Smooth muscle cell (in vitro differentiated cells): ENCODE measurements around the gene NEK3. TPM values are rescaled to one million over a fixed set of nuclear protein-coding genes. Genes with fewer than 3 reads are reported as not detected.
A peak's percentile ranks its signal among the peaks of the same experiment; 100 is the strongest.

ENCODE experiments used
- DNase-seq: peaks from one replicate; lab custom pipeline; 2025; ENCODE audit not compliant: unreplicated experiment; lab: John Stamatoyannopoulos, UW
- H2AFZ ChIP-seq: fragments of 200-600 bp; sonication (generic); 2 replicates; pipeline ENCODE4 v1.6.0; 2016; ENCODE audit warnings: antibody characterized with exemption, low read depth, mild to moderate bottlenecking
- H3F3A ChIP-seq: fragments of 200-600 bp; sonication (generic); 2 replicates; pipeline ENCODE4 v1.6.0; 2017; ENCODE audit warnings: antibody characterized with exemption, low read depth
- H3K27ac ChIP-seq: fragments of 200-600 bp; sonication (generic); 2 replicates; pipeline ENCODE4 v1.5.1; 2016; ENCODE audit warnings: low read depth, mild to moderate bottlenecking
- H3K27me3 ChIP-seq: fragments of 200-600 bp; sonication (generic); 2 replicates; pipeline ENCODE4 v1.6.1; 2016; ENCODE audit warnings: low read depth, mild to moderate bottlenecking
- H3K36me3 ChIP-seq: fragments of 200-600 bp; sonication (generic); 2 replicates; pipeline ENCODE4 v1.5.1; 2016; ENCODE audit warnings: low read depth
- H3K4me1 ChIP-seq: fragments of 200-600 bp; sonication (generic); 2 replicates; pipeline ENCODE4 v1.5.1; 2016; ENCODE audit warnings: low read depth
- H3K4me2 ChIP-seq: fragments of 200-600 bp; sonication (generic); 2 replicates; pipeline ENCODE4 v1.6.0; 2016; ENCODE audit warnings: mild to moderate bottlenecking
- H3K4me3 ChIP-seq: fragments of 200-600 bp; sonication (generic); 2 replicates; pipeline ENCODE4 v1.5.1; 2016; ENCODE audit warnings: mild to moderate bottlenecking
- H3K79me2 ChIP-seq: fragments of 200-600 bp; sonication (generic); 2 replicates; pipeline ENCODE4 v1.6.0; 2016; ENCODE audit warnings: low read depth, mild to moderate bottlenecking
- H3K9ac ChIP-seq: fragments of 200-600 bp; sonication (generic); 2 replicates; pipeline ENCODE4 v1.6.0; 2016; ENCODE audit warnings: low read depth
- H3K9me3 ChIP-seq: fragments of 200-600 bp; sonication (generic); replicated peaks from 2 replicates; pipeline ENCODE4 v1.5.1; 2016; ENCODE audit warnings: low read depth
- H4K20me1 ChIP-seq: fragments of 200-600 bp; sonication (generic); 2 replicates; pipeline ENCODE4 v1.6.0; 2016; ENCODE audit warnings: low read depth
- WGBS: methylation state at CpG from one replicate; pipeline ENCODE4 v1.1.7; 2016; ENCODE audit warnings: low lambda C conversion rate; 5-methylcytosine and 5-hydroxymethylcytosine counted together
- polyA plus RNA-seq: library from polyadenylated mRNA; unstranded; fragments of >200 nt; fragmentation: Nextera tagmentation; extraction: Ambion mirVana; gene quantifications from 2 replicates; pipeline ENCODE4 v1.2.1, GENCODE V29; 2016
- total RNA-seq: library from RNA; depleted of rRNA; stranded (reverse); fragments of >200 nt; gene quantifications from 2 replicates; pipeline ENCODE4 v1.2.3, GENCODE V29; 2014
- TF ChIP-seq, protein P1 (sequence below): fragments of 200-600 bp; sonication (generic); IDR thresholded peaks from 2 replicates; pipeline ENCODE4 v1.5.1; 2017; ENCODE audit warnings: borderline replicate concordance, mild to moderate bottlenecking, antibody characterized with exemption; ENCODE audit not compliant: insufficient read depth, poor library complexity, severe bottlenecking

NEK3 gene
- total and polyA plus RNA-seq, 2 experiments from 2014 or later: 24.5 to 33.8 TPM

DNA sequence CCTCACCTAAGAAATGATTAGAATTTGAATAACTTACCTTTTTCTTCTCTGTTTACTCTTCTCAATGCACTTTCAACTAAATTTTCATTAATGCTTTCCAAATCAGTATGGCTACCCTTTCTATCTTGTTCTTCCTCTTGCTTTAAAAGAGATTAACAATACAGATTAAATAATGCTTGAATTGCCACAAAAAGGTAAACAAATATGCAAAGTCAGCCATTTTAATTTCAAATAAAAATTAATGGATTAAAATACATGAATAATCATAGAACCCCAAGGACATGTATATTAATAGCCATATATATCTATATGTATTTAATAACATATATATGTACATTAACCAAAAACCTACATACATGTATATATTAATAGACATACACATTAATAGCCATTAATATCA lies 22.6 kb downstream of the NEK3 start:
- Histone ChIP-seq H3K4me1 (no peaks in the 10 kb centered on the region), H3K79me2 (no peaks in the 10 kb centered on the region), H3K27me3 (no peaks in the 10 kb centered on the region), H2AFZ (no peak overlapping the region), H3K4me2 (no peak overlapping the region), H3K9me3 (no peaks in the 10 kb centered on the region), H3K4me3 (no peak overlapping the region), H4K20me1 (no peaks in the 10 kb centered on the region), H3K9ac (no peak overlapping the region), H3F3A (no peaks in the 10 kb centered on the region), H3K36me3 (peaks cover 26% of the 10 kb centered on the region), H3K27ac (no peak overlapping the region)
- TF ChIP-seq, protein P1, sequence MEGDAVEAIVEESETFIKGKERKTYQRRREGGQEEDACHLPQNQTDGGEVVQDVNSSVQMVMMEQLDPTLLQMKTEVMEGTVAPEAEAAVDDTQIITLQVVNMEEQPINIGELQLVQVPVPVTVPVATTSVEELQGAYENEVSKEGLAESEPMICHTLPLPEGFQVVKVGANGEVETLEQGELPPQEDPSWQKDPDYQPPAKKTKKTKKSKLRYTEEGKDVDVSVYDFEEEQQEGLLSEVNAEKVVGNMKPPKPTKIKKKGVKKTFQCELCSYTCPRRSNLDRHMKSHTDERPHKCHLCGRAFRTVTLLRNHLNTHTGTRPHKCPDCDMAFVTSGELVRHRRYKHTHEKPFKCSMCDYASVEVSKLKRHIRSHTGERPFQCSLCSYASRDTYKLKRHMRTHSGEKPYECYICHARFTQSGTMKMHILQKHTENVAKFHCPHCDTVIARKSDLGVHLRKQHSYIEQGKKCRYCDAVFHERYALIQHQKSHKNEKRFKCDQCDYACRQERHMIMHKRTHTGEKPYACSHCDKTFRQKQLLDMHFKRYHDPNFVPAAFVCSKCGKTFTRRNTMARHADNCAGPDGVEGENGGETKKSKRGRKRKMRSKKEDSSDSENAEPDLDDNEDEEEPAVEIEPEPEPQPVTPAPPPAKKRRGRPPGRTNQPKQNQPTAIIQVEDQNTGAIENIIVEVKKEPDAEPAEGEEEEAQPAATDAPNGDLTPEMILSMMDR: no peak
- no peak for DNase-seq

- Histone ChIP-seq H3K36me3 (peaks cover 21% of the 10 kb centered on the region), H3K79me2 (no peaks in the 10 kb centered on the region), H3K4me3 (no peak overlapping the region), H3K4me2 (no peak overlapping the region), H2AFZ (no peak overlapping the region), H3F3A (no peaks in the 10 kb centered on the region), H3K4me1 (no peaks in the 10 kb centered on the region), H4K20me1 (no peaks in the 10 kb centered on the region), H3K9ac (no peak overlapping the region), H3K9me3 (no peaks in the 10 kb centered on the region), H3K27me3 (no peaks in the 10 kb centered on the region), H3K27ac (no peak overlapping the region)
- TF ChIP-seq, protein P1: no peak
- no peak for DNase-seq
Observed at GRCh38 chr13:52130641-52131040, 28.8 kb downstream of the NEK3 start.

DNA sequence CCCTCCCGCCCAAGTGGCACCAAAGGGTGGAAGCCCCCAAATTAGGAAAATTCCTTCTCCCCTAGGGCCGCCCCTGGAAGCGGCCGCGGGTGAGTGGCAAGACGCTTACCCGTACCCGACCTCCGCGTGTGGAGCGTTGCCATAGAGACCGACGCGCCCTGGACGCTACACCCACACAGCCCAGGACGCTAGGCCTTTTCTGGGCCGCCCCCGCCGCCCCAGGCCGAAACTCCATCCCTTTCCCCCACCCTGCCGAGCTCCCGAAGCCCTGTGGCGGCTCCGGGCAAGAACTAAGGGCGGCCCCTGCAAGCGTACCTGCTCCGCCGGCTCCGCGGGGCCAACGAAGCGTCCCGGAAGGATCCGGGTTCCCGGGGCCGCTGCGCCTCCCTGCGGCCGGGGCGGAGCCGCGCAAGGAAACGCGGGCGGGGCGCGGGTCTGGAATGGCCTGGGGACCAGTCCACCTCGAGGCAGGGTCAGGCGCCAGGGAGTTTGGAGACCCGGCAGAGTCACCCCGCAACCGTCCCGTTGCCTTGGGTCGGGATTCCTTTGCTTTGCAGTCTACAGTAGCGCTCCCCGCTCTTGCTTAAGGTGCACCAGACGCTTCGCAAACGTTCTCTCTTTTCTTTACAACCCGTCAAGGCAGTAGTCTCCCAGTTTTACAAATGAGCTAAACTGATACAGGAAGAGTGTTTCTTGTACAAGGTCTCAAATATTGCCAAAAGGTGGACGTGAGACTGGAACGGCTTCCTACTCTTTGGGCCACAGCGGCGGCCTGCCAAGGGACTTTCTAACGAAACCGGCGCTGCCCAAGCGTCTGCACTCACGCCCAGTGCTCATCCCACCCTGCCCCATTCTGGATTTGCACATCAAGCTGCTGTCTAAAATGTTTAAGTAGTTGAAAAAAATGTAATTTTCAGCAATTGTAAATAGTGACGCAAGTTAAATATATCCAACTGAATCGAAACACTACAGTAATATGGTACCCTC lies 30.4 kb downstream of the NEK3 start, which contains the start of gene NEK5:
TSS of gene NEK5 (minus strand) at position 360 of the 987 bp plus-strand sequence. CDS start 1,591 bp downstream, outside the sequence.
- Histone ChIP-seq H4K20me1 (no peaks in the 10 kb centered on the region), H3F3A (no peaks in the 10 kb centered on the region), H2AFZ (peak within 1 kb of the TSS; percentile 79), H3K9ac (peak within 1 kb of the TSS; percentile 34), H3K79me2 (no peaks in the 10 kb centered on the region), H3K4me1 (no peaks in the 10 kb centered on the region), H3K9me3 (no peaks in the 10 kb centered on the region), H3K27me3 (no peaks in the 10 kb centered on the region), H3K4me2 (peak within 1 kb of the TSS; percentile 99), H3K36me3 (peaks cover 14% of the 10 kb centered on the region), H3K27ac (peak within 1 kb of the TSS; percentile 0), H3K4me3 (peak within 1 kb of the TSS; percentile 84)
- TF ChIP-seq, protein P1: peak; percentile 66
- DNase-seq: peak; percentile 72
- WGBS: 9% methylated on average over 71 of the region's 71 CpGs
